H9 (cell line): ENCODE measurements around the gene OXTR. TPM values are rescaled to one million over a fixed set of nuclear protein-coding genes. Genes with fewer than 3 reads are reported as not detected.

ENCODE experiments used
- DNase-seq: peaks from one replicate; pipeline ENCODE4 v3.0.0-alpha.2; 2017
- H2AFZ ChIP-seq: one replicate; pipeline ENCODE4 v1.6.1; 2013; ENCODE audit warnings: mild to moderate bottlenecking, low read length, control low read depth, moderate library complexity
- H2AK5ac ChIP-seq: 2 replicates; pipeline ENCODE4 v1.6.1; 2013; ENCODE audit warnings: low read length, control low read depth, mixed read lengths; ENCODE audit not compliant: insufficient read length
- H2BK120ac ChIP-seq: one replicate; pipeline ENCODE4 v1.6.1; 2013; ENCODE audit warnings: low read depth, mild to moderate bottlenecking, low read length, control low read depth, inconsistent platforms; ENCODE audit not compliant: poor library complexity, severe bottlenecking
- H2BK12ac ChIP-seq: 2 replicates; pipeline ENCODE4 v1.6.1; 2013; ENCODE audit warnings: low read length, control low read depth, mixed read lengths, low read depth; ENCODE audit not compliant: insufficient read length
- H2BK15ac ChIP-seq: 2 replicates; pipeline ENCODE4 v1.6.1; 2013; ENCODE audit warnings: low read depth, low read length, control low read depth
- H2BK20ac ChIP-seq: one replicate; pipeline ENCODE4 v1.6.1; 2013; ENCODE audit warnings: low read depth, mild to moderate bottlenecking, low read length, control low read depth, inconsistent platforms; ENCODE audit not compliant: poor library complexity, severe bottlenecking
- H2BK5ac ChIP-seq: 2 replicates; pipeline ENCODE4 v1.6.1; 2013; ENCODE audit warnings: low read length, control low read depth, mixed read lengths; ENCODE audit not compliant: insufficient read length
- H3K14ac ChIP-seq: 2 replicates; pipeline ENCODE4 v1.6.1; 2013; ENCODE audit warnings: low read length, control low read depth; ENCODE audit not compliant: insufficient read depth
- H3K18ac ChIP-seq: 2 replicates; pipeline ENCODE4 v1.6.1; 2013; ENCODE audit warnings: low read depth, mild to moderate bottlenecking, mixed read lengths, low read length, control low read depth; ENCODE audit not compliant: insufficient read length
- H3K23ac ChIP-seq: 2 replicates; pipeline ENCODE4 v1.6.1; 2013; ENCODE audit warnings: low read length, control low read depth, mixed read lengths, low read depth; ENCODE audit not compliant: insufficient read length
- H3K23me2 ChIP-seq: 2 replicates; pipeline ENCODE4 v1.6.1; 2013; ENCODE audit warnings: low read depth, mild to moderate bottlenecking, mixed read lengths, low read length, control low read depth; ENCODE audit not compliant: insufficient read length, poor library complexity, severe bottlenecking
- H3K27ac ChIP-seq: 2 replicates; pipeline ENCODE4 v1.5.1; 2013; ENCODE audit warnings: low read length, control low read depth, mixed read lengths, low read depth; ENCODE audit not compliant: insufficient read length
- H3K27me3 ChIP-seq: 2 replicates; pipeline ENCODE4 v1.6.1; 2013; ENCODE audit warnings: low read length, control low read depth, inconsistent platforms; ENCODE audit not compliant: insufficient read depth
- H3K4ac ChIP-seq: 2 replicates; pipeline ENCODE4 v1.6.1; 2013; ENCODE audit warnings: low read depth, mild to moderate bottlenecking, control low read depth, inconsistent platforms, low read length, moderate library complexity
- H3K4me1 ChIP-seq: 2 replicates; pipeline ENCODE4 v1.6.1; 2013; ENCODE audit warnings: low read length, control low read depth, inconsistent platforms; ENCODE audit not compliant: insufficient read depth
- H3K4me2 ChIP-seq: 2 replicates; pipeline ENCODE4 v1.6.1; 2013; ENCODE audit warnings: low read length, control low read depth, mixed read lengths; ENCODE audit not compliant: insufficient read length, insufficient read depth
- H3K56ac ChIP-seq: 2 replicates; pipeline ENCODE4 v1.6.1; 2013; ENCODE audit warnings: low read depth, mild to moderate bottlenecking, mixed read lengths, low read length, control low read depth; ENCODE audit not compliant: insufficient read length
- H3K79me1 ChIP-seq: 2 replicates; pipeline ENCODE4 v1.6.1; 2013; ENCODE audit warnings: low read depth, mild to moderate bottlenecking, moderate library complexity, low read length, control low read depth, inconsistent platforms; ENCODE audit not compliant: insufficient read depth, poor library complexity, severe bottlenecking
- H3K79me2 ChIP-seq: 2 replicates; pipeline ENCODE4 v1.6.1; 2013; ENCODE audit warnings: low read length, control low read depth, inconsistent platforms; ENCODE audit not compliant: insufficient read depth
- H3K9ac ChIP-seq: 2 replicates; pipeline ENCODE4 v1.6.1; 2013; ENCODE audit warnings: low read length, control low read depth, mixed read lengths; ENCODE audit not compliant: insufficient read length; ENCODE audit errors: extremely low read depth
- H3K9me3 ChIP-seq: one replicate; pipeline ENCODE4 v1.6.1; 2013; ENCODE audit warnings: low read depth, low read length, inconsistent platforms; ENCODE audit not compliant: control insufficient read depth
- H3T11ph ChIP-seq: one replicate; pipeline ENCODE4 v1.6.1; 2013; ENCODE audit warnings: mild to moderate bottlenecking, low read length, control low read depth, inconsistent platforms
- H4K20me1 ChIP-seq: one replicate; pipeline ENCODE4 v1.6.1; 2013; ENCODE audit not compliant: control insufficient read depth, insufficient read length, insufficient read depth
- H4K5ac ChIP-seq: 2 replicates; pipeline ENCODE4 v1.6.1; 2013; ENCODE audit warnings: low read depth, mild to moderate bottlenecking, mixed read lengths, low read length, control low read depth; ENCODE audit not compliant: insufficient read length
- H4K8ac ChIP-seq: replicated peaks from 2 replicates; pipeline ENCODE4 v1.6.1; 2013; ENCODE audit warnings: low read length, control low read depth, mixed read lengths, low read depth; ENCODE audit not compliant: insufficient read length
- H4K91ac ChIP-seq: 2 replicates; pipeline ENCODE4 v1.6.1; 2013; ENCODE audit warnings: low read depth, mild to moderate bottlenecking, moderate library complexity, mixed read lengths, low read length, control low read depth; ENCODE audit not compliant: insufficient read length
- H3K27ac Mint-ChIP-seq, 3 experiments: 2 replicates in 2 of 3; 3 replicates in 1 of 3; pipeline ENCODE4 v1.8.0; 2020 to 2021; ENCODE audit warnings: mixed read lengths in 3 of 3, mild to moderate bottlenecking in 1 of 3, moderate library complexity in 1 of 3
- H3K27me3 Mint-ChIP-seq: 2 replicates; pipeline ENCODE4 v1.8.0; 2021; ENCODE audit warnings: low read depth, mild to moderate bottlenecking, moderate library complexity, mixed read lengths
- H3K36me3 Mint-ChIP-seq, 3 experiments: 2 replicates in 2 of 3; 3 replicates in 1 of 3; pipeline ENCODE4 v1.8.0; 2020 to 2021; ENCODE audit warnings: low read depth in 3 of 3, mixed read lengths in 3 of 3; ENCODE audit not compliant: insufficient read depth in 1 of 3
- H3K4me1 Mint-ChIP-seq, 2 experiments: 2 replicates each; pipeline ENCODE4 v1.8.0; 2020; ENCODE audit warnings: mixed read lengths in 2 of 2
- H3K4me3 Mint-ChIP-seq, 2 experiments: 2 replicates in 1 of 2; 3 replicates in 1 of 2; pipeline ENCODE4 v1.8.0; 2020 to 2021; ENCODE audit warnings: mild to moderate bottlenecking in 2 of 2, mixed read lengths in 2 of 2, moderate library complexity in 1 of 2
- H3K9me3 Mint-ChIP-seq, 2 experiments: 2 replicates in 1 of 2; 3 replicates in 1 of 2; pipeline ENCODE4 v1.8.0; 2020; ENCODE audit warnings: mild to moderate bottlenecking in 2 of 2, mixed read lengths in 2 of 2, moderate library complexity in 1 of 2
- WGBS: extraction: QIAGEN DNeasy Blood & Tissue Kit; methylation state at CpG from one replicate; pipeline ENCODE4 v1.1.7; 2013; ENCODE audit warnings: missing lambda C conversion rate, low lambda C conversion rate, mixed read lengths; ENCODE audit not compliant: insufficient read length; ENCODE audit errors: extremely low coverage; 5-methylcytosine and 5-hydroxymethylcytosine counted together
- total RNA-seq: library from RNA; stranded (reverse); gene quantifications from 2 replicates; pipeline ENCODE4 v1.2.1, GENCODE V29; 2021
- TF ChIP-seq, protein P1 (sequence below): fragments of 200-600 bp; sonication (generic); conservative IDR thresholded peaks from 3 replicates; pipeline ENCODE4 v1.8.0; 2021; ENCODE audit warnings: antibody characterized with exemption, mild to moderate bottlenecking

The OXTR gene
- total RNA-seq, 1 experiment from 2014 or later = 1.7 TPM

DNA sequence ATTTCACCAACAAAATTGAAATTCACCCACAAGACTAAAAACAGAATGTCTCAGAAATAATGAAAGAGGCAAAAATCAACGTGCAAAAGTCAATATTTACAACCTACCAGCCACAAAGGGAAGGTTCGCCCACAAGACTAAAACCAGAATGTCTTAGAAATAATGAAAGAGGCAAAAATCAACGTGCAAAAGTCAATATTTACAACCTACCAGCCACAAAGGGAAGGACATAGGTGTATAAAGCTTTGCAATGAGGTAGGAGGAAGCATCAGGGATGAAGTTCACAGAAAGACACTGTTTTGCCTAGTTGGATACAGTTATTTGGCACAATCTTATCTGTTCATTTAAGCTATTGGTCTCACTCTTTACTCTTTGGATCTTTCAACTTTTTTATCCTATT is 14.3 kb downstream of the OXTR start:
- Histone ChIP-seq H3K9ac (no peak overlapping the region), H4K91ac (no peak overlapping the region), H3K27me3 (no peaks in the 10 kb centered on the region), H3K9me3 (no peaks in the 10 kb centered on the region), H3K56ac (no peak overlapping the region), H2BK20ac (no peak overlapping the region), H3K18ac (no peak overlapping the region), H2BK12ac (no peak overlapping the region), H4K8ac (no peak overlapping the region), H3K14ac (no peak overlapping the region), H3K27ac (no peak overlapping the region), H3K4ac (no peak overlapping the region), H3K4me2 (no peak overlapping the region), H3K23me2 (no peaks in the 10 kb centered on the region), H3K79me2 (no peaks in the 10 kb centered on the region), H2AK5ac (no peak overlapping the region), H3T11ph (no peak overlapping the region), H4K20me1 (no peaks in the 10 kb centered on the region), H3K4me1 (no peaks in the 10 kb centered on the region), H2BK15ac (no peak overlapping the region), H2BK5ac (no peak overlapping the region), H4K5ac (no peak overlapping the region), H2AFZ (no peak overlapping the region), H2BK120ac (no peak overlapping the region), H3K79me1 (no peaks in the 10 kb centered on the region), H3K23ac (no peak overlapping the region)
- Mint-ChIP-seq H3K27me3 (peaks cover 26% of the 10 kb centered on the region), H3K4me3 (no peak overlapping the region), H3K4me1 (peaks cover 3 to 7% of the 10 kb centered on the region in 2 experiments), H3K27ac (no peak overlapping the region), H3K9me3 (no peaks in the 10 kb centered on the region; a peak in 1 of 5 replicates), H3K36me3 (no peaks in the 10 kb centered on the region)
- TF ChIP-seq, protein P1, sequence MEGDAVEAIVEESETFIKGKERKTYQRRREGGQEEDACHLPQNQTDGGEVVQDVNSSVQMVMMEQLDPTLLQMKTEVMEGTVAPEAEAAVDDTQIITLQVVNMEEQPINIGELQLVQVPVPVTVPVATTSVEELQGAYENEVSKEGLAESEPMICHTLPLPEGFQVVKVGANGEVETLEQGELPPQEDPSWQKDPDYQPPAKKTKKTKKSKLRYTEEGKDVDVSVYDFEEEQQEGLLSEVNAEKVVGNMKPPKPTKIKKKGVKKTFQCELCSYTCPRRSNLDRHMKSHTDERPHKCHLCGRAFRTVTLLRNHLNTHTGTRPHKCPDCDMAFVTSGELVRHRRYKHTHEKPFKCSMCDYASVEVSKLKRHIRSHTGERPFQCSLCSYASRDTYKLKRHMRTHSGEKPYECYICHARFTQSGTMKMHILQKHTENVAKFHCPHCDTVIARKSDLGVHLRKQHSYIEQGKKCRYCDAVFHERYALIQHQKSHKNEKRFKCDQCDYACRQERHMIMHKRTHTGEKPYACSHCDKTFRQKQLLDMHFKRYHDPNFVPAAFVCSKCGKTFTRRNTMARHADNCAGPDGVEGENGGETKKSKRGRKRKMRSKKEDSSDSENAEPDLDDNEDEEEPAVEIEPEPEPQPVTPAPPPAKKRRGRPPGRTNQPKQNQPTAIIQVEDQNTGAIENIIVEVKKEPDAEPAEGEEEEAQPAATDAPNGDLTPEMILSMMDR = no peak
- no peak for DNase-seq
- WGBS = no CpG with 5 or more reads among the region's 3 CpGs
